NCI-H69 (cell line): ENCODE measurements around the gene ZFAND2A.
"Not testable (repeated sequence)": the region's sequence is repeated elsewhere in the genome, so short reads cannot be mapped to it uniquely, and the experiment has no call there.

Experiments
- DNase-seq: peaks from one replicate; lab custom pipeline; 2025; lab: John Stamatoyannopoulos, UW

ZFAND2A gene, protein sequence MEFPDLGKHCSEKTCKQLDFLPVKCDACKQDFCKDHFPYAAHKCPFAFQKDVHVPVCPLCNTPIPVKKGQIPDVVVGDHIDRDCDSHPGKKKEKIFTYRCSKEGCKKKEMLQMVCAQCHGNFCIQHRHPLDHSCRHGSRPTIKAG

DNA sequence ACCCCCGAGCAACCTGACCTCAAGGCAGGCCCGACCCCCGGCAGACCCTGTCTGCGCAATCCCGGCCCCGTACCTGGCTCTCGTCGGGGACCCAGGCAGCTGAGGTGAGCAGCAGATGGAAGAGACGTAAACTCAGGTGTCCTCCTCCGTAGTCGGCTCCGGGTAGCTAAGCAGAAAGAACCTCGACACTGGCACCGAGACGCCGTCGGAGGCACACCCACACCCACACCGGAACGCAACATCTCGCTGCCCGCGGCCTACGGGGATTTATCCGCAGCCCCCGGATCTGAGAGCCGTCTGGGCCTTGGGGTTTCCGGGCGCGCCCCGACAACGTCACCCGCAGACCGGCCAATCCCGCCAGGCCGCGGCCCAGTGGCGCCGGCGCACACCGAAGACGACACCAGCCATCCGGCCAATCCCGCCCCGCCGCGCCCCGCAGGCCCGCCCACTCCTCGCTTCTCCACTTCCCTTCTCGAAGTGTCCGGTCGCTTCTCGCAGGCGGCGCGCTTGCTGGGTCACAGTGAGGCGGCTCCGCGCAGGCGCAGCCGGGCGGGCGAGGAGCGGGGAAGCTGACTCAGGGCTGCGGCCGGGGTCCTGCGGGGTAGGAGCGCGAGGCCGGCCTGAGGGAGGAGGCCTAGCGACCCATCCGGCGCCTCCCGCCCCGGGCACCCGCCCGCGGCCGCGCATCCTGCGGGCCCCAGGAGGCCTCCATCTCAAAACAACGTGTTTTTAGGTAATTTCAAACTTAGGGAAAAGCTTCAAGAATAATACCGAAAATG is at the start of gene ZFAND2A:
Gene ZFAND2A (minus strand): TSS at position 306 of the 779 bp plus-strand sequence. CDS start 1,984 bp downstream, outside the sequence.
- peak; percentile 99 for DNase-seq

- DNase-seq = no peak
These were observed 49.1 kb upstream of the ZFAND2A start for GRCh38 chr7:1209097-1209496.

- DNase-seq = not testable (repeated sequence)
These were observed 45.7 kb upstream of the ZFAND2A start for GRCh38 chr7:1205742-1206141.

- no peak for DNase-seq
These were observed 44.6 kb upstream of the ZFAND2A start for GRCh38 chr7:1204460-1205140.

GRCh38 chr7:1202914-1203313 is 42.9 kb upstream of the ZFAND2A start:
- DNase-seq = not testable (repeated sequence)

GRCh38 chr7:1201916-1202315 is 41.9 kb upstream of the ZFAND2A start:
- DNase-seq = no peak

DNA sequence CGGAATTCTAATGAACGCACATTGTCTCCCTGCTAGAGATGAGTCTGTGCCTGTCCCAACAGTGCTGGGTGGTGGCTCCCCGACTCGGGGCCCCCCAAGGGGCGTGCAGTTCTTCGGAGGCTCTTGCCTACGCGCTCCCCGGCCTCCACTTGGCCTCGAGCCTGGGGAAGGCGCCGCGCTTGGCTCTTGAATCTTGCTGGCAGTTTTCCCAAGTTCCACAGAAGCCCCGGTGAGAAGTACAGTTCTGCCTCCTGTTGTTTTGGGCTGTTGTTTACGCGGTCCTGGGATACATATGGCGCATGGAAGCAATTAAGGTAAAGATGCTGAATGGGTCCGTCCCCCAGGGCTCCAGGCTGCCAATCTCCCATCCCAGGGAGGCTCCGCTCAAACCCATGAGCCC is 40.0 kb upstream of the ZFAND2A start:
- peak; percentile 71 for DNase-seq

DNA sequence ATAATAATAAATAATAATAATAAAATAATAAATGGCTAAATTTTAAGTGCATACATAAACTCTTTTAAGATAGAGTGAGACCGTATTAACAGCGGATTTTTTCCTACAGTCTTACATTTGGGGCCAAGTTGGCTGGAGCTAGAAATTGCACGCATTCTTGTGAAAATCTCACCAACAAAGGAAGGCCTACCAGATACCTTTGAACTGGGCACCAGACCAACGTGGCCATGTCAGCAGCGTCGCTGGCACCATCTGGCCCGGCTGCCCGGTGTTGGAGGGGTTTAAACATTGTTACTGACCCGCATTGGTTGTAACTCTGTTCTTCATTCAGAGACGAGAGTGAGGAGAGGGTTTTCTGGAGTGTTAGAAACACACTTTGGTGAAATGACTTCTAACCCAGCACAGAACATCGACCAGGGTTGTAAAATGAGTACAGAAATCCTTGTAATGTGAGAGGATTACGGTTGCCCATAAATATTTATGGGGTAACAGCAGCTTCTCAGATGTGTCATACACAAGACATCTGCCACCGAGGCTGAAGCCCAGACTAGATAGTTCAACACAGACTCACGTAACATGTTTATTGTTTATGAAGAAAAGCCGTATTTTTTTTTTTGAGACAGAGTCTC is 38.1 kb upstream of the ZFAND2A start:
- peak; percentile 20 for DNase-seq

DNA sequence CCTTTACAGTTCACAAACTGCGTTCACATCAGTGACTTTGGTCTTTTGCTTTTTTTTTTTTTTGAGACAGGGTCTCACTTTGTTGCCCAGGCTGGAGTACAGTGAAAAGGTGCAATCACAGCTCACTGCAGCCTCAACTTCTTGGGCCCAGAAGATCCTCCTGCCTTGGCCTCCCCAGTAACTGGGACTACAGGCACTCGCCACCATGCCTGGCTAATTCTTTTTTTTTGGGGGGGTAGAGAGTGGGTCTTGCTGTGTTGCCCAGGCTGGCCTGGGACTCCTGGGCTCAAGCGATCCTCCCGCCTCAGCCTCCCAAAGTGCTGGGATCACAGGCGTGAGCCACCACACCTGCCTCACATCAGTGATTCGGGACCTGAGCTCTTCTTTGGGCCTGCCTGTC is 37.0 kb upstream of the ZFAND2A start:
- DNase-seq = no peak

DNA sequence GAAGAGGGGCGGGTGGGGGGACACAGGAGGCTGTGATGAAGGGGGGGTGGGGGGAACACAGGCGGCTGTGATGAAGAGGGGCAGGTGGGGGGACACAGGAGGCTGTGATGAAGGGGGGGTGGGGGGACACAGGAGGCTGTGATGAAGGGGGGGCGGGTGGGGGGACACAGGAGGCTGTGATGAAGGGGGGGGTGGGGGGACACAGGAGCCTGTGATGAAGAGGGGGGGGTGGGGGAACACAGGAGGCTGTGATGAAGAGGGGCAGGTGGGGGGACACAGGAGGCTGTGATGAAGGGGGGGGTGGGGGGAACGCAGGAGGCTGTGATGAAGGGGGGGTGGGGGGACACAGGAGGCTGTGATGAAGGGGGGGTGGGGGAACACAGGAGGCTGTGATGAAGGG is 36.4 kb upstream of the ZFAND2A start:
- DNase-seq = peak; percentile 11

GRCh38 chr7:1193593-1194424 is 33.8 kb upstream of the ZFAND2A start:
- DNase-seq = peak; percentile 79

GRCh38 chr7:1192171-1192676 is 32.2 kb upstream of the ZFAND2A start:
- peak; percentile 59 for DNase-seq

DNA sequence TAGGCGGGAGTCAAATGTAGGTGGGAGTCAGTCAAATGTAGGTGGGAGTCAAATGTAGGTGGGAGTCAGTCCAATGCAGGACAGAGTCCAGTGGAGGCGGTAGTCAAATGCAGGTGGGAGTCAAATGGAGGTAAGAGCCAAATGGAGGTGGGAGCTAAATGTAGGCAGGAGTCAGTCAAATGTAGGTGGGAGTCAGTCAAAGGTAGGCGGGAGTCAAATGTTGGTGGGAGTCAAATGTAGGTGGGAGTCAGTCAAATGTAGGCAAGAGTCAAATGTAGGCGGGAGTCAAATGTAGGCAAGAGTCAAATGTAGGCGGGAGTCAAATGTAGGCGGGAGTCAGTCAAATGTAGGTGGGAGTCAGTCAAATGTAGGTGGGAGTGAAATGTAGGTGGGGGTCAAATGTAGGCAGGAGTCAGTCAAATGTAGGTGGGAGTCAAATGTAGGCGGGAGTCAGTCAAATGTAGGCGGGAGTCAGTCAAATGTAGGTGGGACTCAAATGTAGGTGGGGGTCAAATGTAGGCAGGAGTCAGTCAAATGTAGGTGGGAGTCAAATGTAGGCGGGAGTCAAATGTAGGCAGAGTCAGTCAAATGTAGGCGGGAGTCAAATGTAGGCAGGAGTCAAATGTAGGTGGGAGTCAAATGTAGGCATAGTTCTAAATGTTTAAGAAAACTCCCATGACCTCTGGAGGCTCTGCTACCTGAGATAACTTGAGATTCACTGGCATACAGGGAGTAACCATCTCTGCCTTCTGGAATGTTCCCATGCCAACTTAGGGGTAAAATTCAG is 30.2 kb upstream of the ZFAND2A start:
- no peak for DNase-seq

DNA sequence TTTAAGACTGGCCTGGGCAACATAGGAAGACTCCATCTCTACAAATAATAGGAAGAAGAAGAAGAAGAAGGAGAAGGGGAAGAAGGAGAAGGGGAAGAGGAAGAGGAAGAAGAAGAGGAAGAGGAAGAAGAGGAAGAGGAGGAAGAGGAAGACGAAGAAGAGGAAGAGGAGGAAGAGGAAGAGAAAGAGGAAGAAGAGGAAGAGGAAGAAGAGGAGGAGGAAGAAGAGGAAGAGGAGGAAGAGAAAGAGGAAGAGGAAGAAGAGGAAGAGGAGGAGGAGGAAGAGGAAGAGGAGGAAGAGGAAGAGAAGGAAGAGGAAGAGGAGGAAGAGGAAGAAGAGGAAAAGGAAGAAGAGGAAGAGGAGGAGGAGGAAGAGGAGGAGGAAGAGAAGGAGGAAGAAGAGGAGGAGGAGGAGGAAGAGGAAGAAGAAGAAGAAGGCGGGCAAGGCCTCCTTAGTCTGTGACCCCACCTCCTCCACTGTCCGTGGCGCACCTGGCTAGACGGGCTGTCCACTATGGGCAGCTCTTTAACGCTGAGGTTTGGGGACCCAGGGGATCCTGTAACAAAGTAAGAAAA is 28.8 kb upstream of the ZFAND2A start:
- no peak for DNase-seq

DNA sequence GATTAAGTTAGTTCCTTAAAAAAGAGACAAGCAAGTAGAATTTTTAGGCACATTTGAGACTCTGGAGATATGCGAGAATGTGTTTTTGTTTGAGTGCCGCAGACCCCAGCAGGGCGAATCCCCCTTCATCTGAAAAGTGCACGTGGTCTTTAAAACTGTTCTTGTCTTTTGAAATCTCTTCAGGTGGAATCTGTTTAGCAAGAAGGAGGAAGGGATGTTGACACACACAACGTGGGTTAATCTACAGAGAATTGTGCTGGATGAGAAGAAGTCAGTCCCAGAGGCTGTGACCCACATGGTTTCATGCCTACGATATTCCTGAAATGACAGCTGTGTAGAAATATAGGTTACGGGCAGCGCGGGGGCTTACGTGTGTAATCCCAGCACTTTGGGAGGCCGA is 27.1 kb upstream of the ZFAND2A start:
- no peak for DNase-seq

DNA sequence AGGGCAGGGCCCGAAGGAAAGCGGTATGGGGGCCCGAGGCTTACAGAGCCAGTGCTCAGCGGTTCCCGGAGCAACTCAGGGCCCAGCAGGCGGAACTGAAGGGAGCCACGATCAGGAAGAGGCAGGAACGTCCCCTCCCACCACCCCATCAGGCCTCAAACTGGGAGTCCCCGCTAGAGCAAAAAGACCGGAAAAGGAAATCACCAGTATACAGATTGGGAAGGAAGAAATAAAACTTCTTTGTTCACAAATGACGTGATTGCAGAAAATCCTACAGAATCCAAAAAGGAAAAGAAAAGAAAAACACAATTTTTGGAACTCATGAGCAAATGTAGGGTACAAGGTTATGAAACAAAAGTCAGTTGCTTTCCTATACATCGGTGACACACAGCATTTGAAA is 21.6 kb upstream of the ZFAND2A start:
- no peak for DNase-seq

- DNase-seq = no peak
These were observed 21.0 kb upstream of the ZFAND2A start for GRCh38 chr7:1181031-1181430.

DNA sequence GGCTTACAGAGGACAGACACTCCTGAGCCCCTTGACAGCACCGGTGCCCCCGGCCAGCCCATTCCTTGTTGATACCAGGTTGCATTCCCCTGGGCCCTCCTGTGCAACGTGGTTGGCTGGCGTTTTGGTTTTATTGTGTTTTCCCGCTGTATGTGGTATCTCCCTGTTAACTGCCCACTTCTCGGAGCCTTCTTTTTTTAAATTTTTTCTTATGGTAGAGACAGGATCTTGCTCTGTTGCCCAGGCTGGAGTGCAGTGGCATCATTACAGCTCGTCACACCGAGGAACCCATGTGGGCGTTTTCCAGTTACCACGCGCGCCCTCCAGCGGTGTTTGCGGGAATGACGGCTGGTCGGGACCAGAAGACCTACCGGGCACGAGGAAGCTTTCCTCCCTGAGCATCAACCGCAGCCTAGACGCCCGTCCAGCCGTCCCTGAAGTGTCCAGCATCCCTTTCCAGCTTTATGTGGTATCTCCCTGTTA is 16.9 kb upstream of the ZFAND2A start:
- DNase-seq = peak; percentile 80

DNA sequence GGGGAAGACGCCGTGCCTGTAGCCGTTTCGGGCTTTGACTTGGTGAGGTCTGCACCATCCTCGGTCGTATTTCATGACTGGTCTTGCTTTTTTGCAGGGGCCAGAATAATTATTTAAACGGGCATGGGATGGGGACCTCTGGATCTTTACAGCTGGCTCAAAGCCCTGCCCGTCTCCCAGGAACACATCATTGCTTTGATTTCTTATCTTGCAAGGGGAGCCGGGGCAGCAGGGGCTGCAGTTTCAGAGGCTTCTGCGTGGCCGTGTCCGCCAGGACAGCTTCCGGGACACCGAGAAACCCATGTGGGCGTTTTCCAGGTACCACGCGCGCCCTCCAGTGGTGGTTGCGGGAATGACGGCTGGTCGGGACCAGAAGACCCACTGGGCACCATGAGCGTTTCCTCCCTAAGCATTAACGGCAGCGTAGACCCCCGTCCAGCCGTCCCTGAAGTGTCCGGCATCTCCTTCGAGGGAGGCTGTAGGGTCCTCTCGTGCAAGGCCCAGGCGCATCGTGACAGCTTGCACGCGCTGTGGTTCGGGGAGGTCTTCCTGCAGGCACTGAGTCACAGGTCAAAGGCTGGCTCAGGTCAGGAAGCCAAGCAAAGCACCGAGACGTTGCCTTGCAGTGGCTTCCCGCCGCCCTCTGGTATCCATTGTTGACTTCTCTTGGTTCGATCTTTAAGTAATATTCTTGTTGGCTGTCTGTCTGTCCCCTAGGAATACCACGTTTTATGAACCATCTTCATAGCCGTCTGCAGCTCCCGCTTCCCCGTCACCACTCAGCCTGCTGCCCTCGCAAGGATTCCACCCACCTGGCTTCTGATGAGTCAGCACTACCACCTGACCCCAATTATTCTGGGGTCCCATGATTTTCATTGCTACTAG is 16.2 kb upstream of the ZFAND2A start:
- peak; percentile 83 for DNase-seq
